Fibroblast of lung (primary cell): ENCODE measurements around the gene MYL4.
"Not testable (repeated sequence)": the region's sequence is repeated elsewhere in the genome, so short reads cannot be mapped to it uniquely, and the experiment has no call there.

Experiments used
- CTCF ChIP-seq, 2 donors: IDR thresholded peaks in 1 of 2; conservative IDR thresholded peaks in 1 of 2; 1 replicate in 1 of 2; 2 replicates in 1 of 2; pipeline ENCODE4 v1.5.1; 2011 to 2012; ENCODE audit warnings: low read length in 2 of 2, control low read depth in 1 of 2, inconsistent platforms in 1 of 2, low read depth in 1 of 2, mild to moderate bottlenecking in 1 of 2
- EZH2 ChIP-seq: IDR thresholded peaks from 2 replicates; pipeline ENCODE4 v1.5.1; 2012; ENCODE audit warnings: low read length, control low read depth, mild to moderate bottlenecking; ENCODE audit errors: missing control alignments

DNA sequence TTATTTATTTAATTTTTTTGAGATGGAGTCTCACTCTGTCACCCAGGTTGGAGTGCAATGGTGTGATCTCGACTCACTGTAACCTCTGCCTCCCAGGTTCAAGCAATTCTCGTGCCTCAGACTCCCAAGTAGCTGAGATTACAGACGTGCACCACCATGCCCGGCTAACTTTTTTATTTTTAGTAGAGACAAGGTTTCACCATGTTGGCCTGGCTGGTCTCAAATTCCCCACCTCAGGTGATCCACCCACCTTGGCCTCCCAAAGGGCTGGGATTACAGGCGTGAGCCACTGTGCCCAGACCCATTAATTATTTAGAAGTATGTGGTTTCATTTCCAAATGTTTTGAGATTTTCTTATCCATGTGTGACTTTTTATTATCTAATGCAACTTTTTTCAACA, 42.3 kb upstream of the MYL4 start:
- not testable (repeated sequence) for TF ChIP-seq CTCF (conservative IDR thresholded peaks at IDR 0.05 in 1 of 2, IDR thresholded peaks at IDR 0.05 in 1 of 2; ENCODE audit: low read depth in 1 of 2, low read length in 2 of 2); EZH2
